ENCODE results near the gene PSD2.

DNA sequence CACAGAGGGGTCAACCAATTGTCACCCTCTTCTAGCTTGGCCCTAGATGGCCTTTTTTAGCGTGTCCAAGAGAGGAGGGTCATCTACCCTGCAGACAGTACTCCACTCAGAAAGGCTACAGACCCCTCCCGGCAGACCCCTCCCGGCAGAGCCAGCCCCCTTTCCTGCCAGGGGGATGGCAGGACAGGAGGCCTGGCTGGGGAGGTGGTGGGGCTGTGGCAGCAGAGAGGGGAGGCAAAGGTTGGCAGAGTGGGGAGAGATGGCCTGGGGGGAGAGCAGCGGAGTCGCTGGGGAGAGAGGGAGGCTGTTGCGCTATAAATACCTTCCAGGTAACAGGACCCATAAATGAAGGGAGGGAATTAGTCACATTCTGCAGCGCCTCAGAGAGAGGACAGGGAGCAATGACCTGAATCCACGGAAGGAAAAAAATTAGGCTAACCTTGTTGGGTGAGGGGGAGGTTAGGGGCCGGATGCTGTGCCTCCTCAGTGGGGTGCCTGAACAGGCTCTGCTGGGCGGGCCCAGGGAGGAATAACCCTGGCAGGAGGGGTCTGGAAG lies 32.9 kb upstream of the PSD2 start:
- no peak for TF ChIP-seq CTCF (IDR thresholded peaks at IDR 0.05; ENCODE audit: insufficient read depth, low read length)
- no peak for TF ChIP-seq POLR2AphosphoS5 (IDR thresholded peaks at IDR 0.05; ENCODE audit: low read depth)
- TF ChIP-seq GABPA (IDR thresholded peaks at IDR 0.05; ENCODE audit: low read depth): no peak
- no peak for TF ChIP-seq REST (IDR thresholded peaks at IDR 0.05; ENCODE audit: insufficient replicate concordance, low read depth)
- no peak for TF ChIP-seq SPI1 (IDR thresholded peaks at IDR 0.05; ENCODE audit: borderline replicate concordance, low read depth)

Data from HL-60 (cell line).